Measurements from ENCODE around the gene HOXD8.
A peak's percentile ranks its signal among the peaks of the same experiment; 100 is the strongest.

The HOXD8 gene

GRCh38 chr2:176085861-176086771 is 43.4 kb upstream of the HOXD8 start:
- peak; percentile 64 for DNase-seq (ENCODE audit: low spot score)
- in situ Hi-C loops (cut with MboI; ENCODE audit: low pct_unique_long_range_greater_than_20kb, low sequenced_read_pairs, unreplicated experiment): loop anchor here (25.0 kb wide), 2 partner anchors 399 to 1749 kb away; partner anchors contain the start of gene SP9
- peak; percentile 62 for TF ChIP-seq CTCF (IDR thresholded peaks at IDR 0.05; ENCODE audit: extremely low read depth, insufficient read depth, missing control alignments)

- in situ Hi-C loops (cut with MboI; ENCODE audit: low pct_unique_long_range_greater_than_20kb, low sequenced_read_pairs, unreplicated experiment): loop anchor here (25.0 kb wide), 2 partner anchors 400 to 1750 kb away; partner anchors contain the start of gene SP9
- no peak for TF ChIP-seq CTCF (IDR thresholded peaks at IDR 0.05; ENCODE audit: extremely low read depth, insufficient read depth, missing control alignments)
- DNase-seq (ENCODE audit: low spot score): no peak
Measured at GRCh38 chr2:176087330-176088047, 42.0 kb upstream of the HOXD8 start.

GRCh38 chr2:176088048-176088936 is 41.2 kb upstream of the HOXD8 start:
- in situ Hi-C loops (cut with MboI; ENCODE audit: low pct_unique_long_range_greater_than_20kb, low sequenced_read_pairs, unreplicated experiment): loop anchor here (25.0 kb wide), 2 partner anchors 401 to 1751 kb away; partner anchors contain the start of gene SP9
- peak; percentile 87 for TF ChIP-seq CTCF (IDR thresholded peaks at IDR 0.05; ENCODE audit: extremely low read depth, insufficient read depth, missing control alignments)
- DNase-seq (ENCODE audit: low spot score): peak; percentile 71

- no peak for DNase-seq (ENCODE audit: low spot score)
- TF ChIP-seq CTCF (IDR thresholded peaks at IDR 0.05; ENCODE audit: extremely low read depth, insufficient read depth, missing control alignments): no peak
- in situ Hi-C loops (cut with MboI; ENCODE audit: low pct_unique_long_range_greater_than_20kb, low sequenced_read_pairs, unreplicated experiment): loop anchor here (25.0 kb wide), 2 partner anchors 402 to 1752 kb away; partner anchors contain the start of gene SP9
Measured at GRCh38 chr2:176088937-176089842, 40.3 kb upstream of the HOXD8 start.

- in situ Hi-C loops (cut with MboI; ENCODE audit: low pct_unique_long_range_greater_than_20kb, low sequenced_read_pairs, unreplicated experiment): loop anchor here (25.0 kb wide), 2 partner anchors 403 to 1753 kb away; partner anchors contain the start of gene SP9
- no peak for DNase-seq (ENCODE audit: low spot score)
- no peak for TF ChIP-seq CTCF (IDR thresholded peaks at IDR 0.05; ENCODE audit: extremely low read depth, insufficient read depth, missing control alignments)
Measured at GRCh38 chr2:176089843-176090395, 39.6 kb upstream of the HOXD8 start.
